ENCODE measurements around the gene FREM1. TPM values are rescaled to one million over a fixed set of nuclear protein-coding genes. Genes with fewer than 3 reads are reported as not detected.

The FREM1 gene
- polyA plus RNA-seq, 2 donors = 0.13 to 0.18 TPM

GRCh38 chr9:14883310-14883944 is 26.8 kb downstream of the FREM1 start:
- Histone ChIP-seq H3K4me1 (ENCODE audit: control insufficient read depth in 2 of 2, insufficient read depth in 2 of 2, low read length in 1 of 2) (no peaks in the 10 kb centered on the region), H3K27me3 (ENCODE audit: control insufficient read depth in 1 of 2, insufficient read depth in 2 of 2, low read length in 2 of 2) (no peaks in the 10 kb centered on the region), H3K4me3 (ENCODE audit: low read depth in 1 of 2, low read length in 2 of 2) (no peak overlapping the region), H3K27ac (ENCODE audit: low read depth in 2 of 2, low read length in 1 of 2) (no peak overlapping the region), H3K9me3 (ENCODE audit: control insufficient read depth in 2 of 2, insufficient read depth in 1 of 2, low read depth in 1 of 2, low read length in 1 of 2) (no peaks in the 10 kb centered on the region), H3K36me3 (ENCODE audit: control insufficient read depth in 2 of 2, insufficient read depth in 2 of 2, low read length in 1 of 2) (no peaks in the 10 kb centered on the region)
- 70 to 72% methylated on average over 4 of the region's 4 CpGs for WGBS, 2 donors

GRCh38 chr9:14882090-14882489 is 28.1 kb downstream of the FREM1 start:
- Histone ChIP-seq H3K4me3 (ENCODE audit: low read depth in 1 of 2, low read length in 2 of 2) (no peak overlapping the region), H3K27me3 (ENCODE audit: control insufficient read depth in 1 of 2, insufficient read depth in 2 of 2, low read length in 2 of 2) (no peaks in the 10 kb centered on the region), H3K4me1 (ENCODE audit: control insufficient read depth in 2 of 2, insufficient read depth in 2 of 2, low read length in 1 of 2) (no peaks in the 10 kb centered on the region), H3K27ac (ENCODE audit: low read depth in 2 of 2, low read length in 1 of 2) (no peak overlapping the region), H3K36me3 (ENCODE audit: control insufficient read depth in 2 of 2, insufficient read depth in 2 of 2, low read length in 1 of 2) (no peaks in the 10 kb centered on the region), H3K9me3 (ENCODE audit: control insufficient read depth in 2 of 2, insufficient read depth in 1 of 2, low read depth in 1 of 2, low read length in 1 of 2) (no peaks in the 10 kb centered on the region)
- WGBS, 2 donors = 89 to 91% methylated on average over 1 of the region's 1 CpG

- H3K4me1 ChIP-seq (ENCODE audit: control insufficient read depth in 2 of 2, insufficient read depth in 2 of 2, low read length in 1 of 2) = no peaks in the 10 kb centered on the region
- 51 to 56% methylated on average over 4 of the region's 4 CpGs for WGBS, 2 donors
- no peak overlapping the region for H3K4me3 ChIP-seq (ENCODE audit: low read depth in 1 of 2, low read length in 2 of 2)
- no peaks in the 10 kb centered on the region for H3K27me3 ChIP-seq (ENCODE audit: control insufficient read depth in 1 of 2, insufficient read depth in 2 of 2, low read length in 2 of 2)
- no peaks in the 10 kb centered on the region for H3K9me3 ChIP-seq (ENCODE audit: control insufficient read depth in 2 of 2, insufficient read depth in 1 of 2, low read depth in 1 of 2, low read length in 1 of 2)
- H3K27ac ChIP-seq (ENCODE audit: low read depth in 2 of 2, low read length in 1 of 2) = no peak overlapping the region
- no peaks in the 10 kb centered on the region for H3K36me3 ChIP-seq (ENCODE audit: control insufficient read depth in 2 of 2, insufficient read depth in 2 of 2, low read length in 1 of 2)
Observed at GRCh38 chr9:14881006-14881405, 29.2 kb downstream of the FREM1 start.

GRCh38 chr9:14870090-14870489 is 40.1 kb downstream of the FREM1 start:
- no peaks in the 10 kb centered on the region for H3K9me3 ChIP-seq (ENCODE audit: control insufficient read depth in 2 of 2, insufficient read depth in 1 of 2, low read depth in 1 of 2, low read length in 1 of 2)
- H3K4me3 ChIP-seq (ENCODE audit: low read depth in 1 of 2, low read length in 2 of 2) = no peak overlapping the region
- H3K4me1 ChIP-seq (ENCODE audit: control insufficient read depth in 2 of 2, insufficient read depth in 2 of 2, low read length in 1 of 2) = no peaks in the 10 kb centered on the region
- no peaks in the 10 kb centered on the region for H3K36me3 ChIP-seq (ENCODE audit: control insufficient read depth in 2 of 2, insufficient read depth in 2 of 2, low read length in 1 of 2)
- no peaks in the 10 kb centered on the region for H3K27me3 ChIP-seq (ENCODE audit: control insufficient read depth in 1 of 2, insufficient read depth in 2 of 2, low read length in 2 of 2)
- H3K27ac ChIP-seq (ENCODE audit: low read depth in 2 of 2, low read length in 1 of 2) = no peak overlapping the region

- Histone ChIP-seq H3K27ac (ENCODE audit: low read depth in 2 of 2, low read length in 1 of 2) (no peak overlapping the region), H3K4me1 (ENCODE audit: control insufficient read depth in 2 of 2, insufficient read depth in 2 of 2, low read length in 1 of 2) (no peaks in the 10 kb centered on the region), H3K4me3 (ENCODE audit: low read depth in 1 of 2, low read length in 2 of 2) (no peak overlapping the region), H3K27me3 (ENCODE audit: control insufficient read depth in 1 of 2, insufficient read depth in 2 of 2, low read length in 2 of 2) (no peaks in the 10 kb centered on the region), H3K36me3 (ENCODE audit: control insufficient read depth in 2 of 2, insufficient read depth in 2 of 2, low read length in 1 of 2) (no peaks in the 10 kb centered on the region), H3K9me3 (ENCODE audit: control insufficient read depth in 2 of 2, insufficient read depth in 1 of 2, low read depth in 1 of 2, low read length in 1 of 2) (no peaks in the 10 kb centered on the region)
- 76 to 83% methylated on average over 3 of the region's 3 CpGs for WGBS, 2 donors
Observed at GRCh38 chr9:14869671-14870070, 40.6 kb downstream of the FREM1 start.

GRCh38 chr9:14868772-14869583 is 41.2 kb downstream of the FREM1 start:
- Histone ChIP-seq H3K36me3 (ENCODE audit: control insufficient read depth in 2 of 2, insufficient read depth in 2 of 2, low read length in 1 of 2) (no peaks in the 10 kb centered on the region), H3K4me1 (ENCODE audit: control insufficient read depth in 2 of 2, insufficient read depth in 2 of 2, low read length in 1 of 2) (no peaks in the 10 kb centered on the region), H3K4me3 (ENCODE audit: low read depth in 1 of 2, low read length in 2 of 2) (no peak overlapping the region), H3K27ac (ENCODE audit: low read depth in 2 of 2, low read length in 1 of 2) (no peak overlapping the region), H3K9me3 (ENCODE audit: control insufficient read depth in 2 of 2, insufficient read depth in 1 of 2, low read depth in 1 of 2, low read length in 1 of 2) (no peaks in the 10 kb centered on the region), H3K27me3 (ENCODE audit: control insufficient read depth in 1 of 2, insufficient read depth in 2 of 2, low read length in 2 of 2) (no peaks in the 10 kb centered on the region)
- 60 to 65% methylated on average over 16 of the region's 16 CpGs for WGBS, 2 donors

- Histone ChIP-seq H3K27ac (ENCODE audit: low read depth in 2 of 2, low read length in 1 of 2) (no peak overlapping the region), H3K4me3 (ENCODE audit: low read depth in 1 of 2, low read length in 2 of 2) (no peak overlapping the region), H3K9me3 (ENCODE audit: control insufficient read depth in 2 of 2, insufficient read depth in 1 of 2, low read depth in 1 of 2, low read length in 1 of 2) (no peaks in the 10 kb centered on the region), H3K4me1 (ENCODE audit: control insufficient read depth in 2 of 2, insufficient read depth in 2 of 2, low read length in 1 of 2) (no peaks in the 10 kb centered on the region), H3K27me3 (ENCODE audit: control insufficient read depth in 1 of 2, insufficient read depth in 2 of 2, low read length in 2 of 2) (no peaks in the 10 kb centered on the region), H3K36me3 (ENCODE audit: control insufficient read depth in 2 of 2, insufficient read depth in 2 of 2, low read length in 1 of 2) (no peaks in the 10 kb centered on the region)
- 85 to 90% methylated on average over 4 of the region's 4 CpGs for WGBS, 2 donors
Observed at GRCh38 chr9:14868418-14868771, 41.8 kb downstream of the FREM1 start.

- 91 to 94% methylated on average over 2 of the region's 2 CpGs for WGBS, 2 donors
- Histone ChIP-seq H3K36me3 (ENCODE audit: control insufficient read depth in 2 of 2, insufficient read depth in 2 of 2, low read length in 1 of 2) (no peaks in the 10 kb centered on the region), H3K4me1 (ENCODE audit: control insufficient read depth in 2 of 2, insufficient read depth in 2 of 2, low read length in 1 of 2) (no peaks in the 10 kb centered on the region)
Observed at GRCh38 chr9:14866200-14866749, 44.0 kb downstream of the FREM1 start.

GRCh38 chr9:14864309-14864708 is 45.9 kb downstream of the FREM1 start:
- no peaks in the 10 kb centered on the region for H3K27me3 ChIP-seq (ENCODE audit: control insufficient read depth in 1 of 2, insufficient read depth in 2 of 2, low read length in 2 of 2)
- no peak overlapping the region for H3K4me3 ChIP-seq (ENCODE audit: low read depth in 1 of 2, low read length in 2 of 2)
- H3K9me3 ChIP-seq (ENCODE audit: control insufficient read depth in 2 of 2, insufficient read depth in 1 of 2, low read depth in 1 of 2, low read length in 1 of 2) = no peaks in the 10 kb centered on the region
- H3K4me1 ChIP-seq (ENCODE audit: control insufficient read depth in 2 of 2, insufficient read depth in 2 of 2, low read length in 1 of 2) = no peaks in the 10 kb centered on the region
- WGBS, 2 donors = 95 to 100% methylated on average over 1 of the region's 1 CpG
- H3K36me3 ChIP-seq (ENCODE audit: control insufficient read depth in 2 of 2, insufficient read depth in 2 of 2, low read length in 1 of 2) = no peaks in the 10 kb centered on the region
- H3K27ac ChIP-seq (ENCODE audit: low read depth in 2 of 2, low read length in 1 of 2) = no peak overlapping the region

More at GRCh38 chr9:14866200-14866749, 44.0 kb downstream of the FREM1 start:
- H3K27me3 ChIP-seq (ENCODE audit: control insufficient read depth in 1 of 2, insufficient read depth in 2 of 2, low read length in 2 of 2) = no peaks in the 10 kb centered on the region
- no peak overlapping the region for H3K4me3 ChIP-seq (ENCODE audit: low read depth in 1 of 2, low read length in 2 of 2)
- no peaks in the 10 kb centered on the region for H3K9me3 ChIP-seq (ENCODE audit: control insufficient read depth in 2 of 2, insufficient read depth in 1 of 2, low read depth in 1 of 2, low read length in 1 of 2)
- H3K27ac ChIP-seq (ENCODE audit: low read depth in 2 of 2, low read length in 1 of 2) = no peak overlapping the region
